D341Med (cell line): ENCODE data around the gene DCUN1D2.

Experiments
- DNase-seq: peaks from one replicate; pipeline ENCODE4 v3.0.0; 2012; ENCODE audit warnings: low spot score

The DCUN1D2 gene

DNA sequence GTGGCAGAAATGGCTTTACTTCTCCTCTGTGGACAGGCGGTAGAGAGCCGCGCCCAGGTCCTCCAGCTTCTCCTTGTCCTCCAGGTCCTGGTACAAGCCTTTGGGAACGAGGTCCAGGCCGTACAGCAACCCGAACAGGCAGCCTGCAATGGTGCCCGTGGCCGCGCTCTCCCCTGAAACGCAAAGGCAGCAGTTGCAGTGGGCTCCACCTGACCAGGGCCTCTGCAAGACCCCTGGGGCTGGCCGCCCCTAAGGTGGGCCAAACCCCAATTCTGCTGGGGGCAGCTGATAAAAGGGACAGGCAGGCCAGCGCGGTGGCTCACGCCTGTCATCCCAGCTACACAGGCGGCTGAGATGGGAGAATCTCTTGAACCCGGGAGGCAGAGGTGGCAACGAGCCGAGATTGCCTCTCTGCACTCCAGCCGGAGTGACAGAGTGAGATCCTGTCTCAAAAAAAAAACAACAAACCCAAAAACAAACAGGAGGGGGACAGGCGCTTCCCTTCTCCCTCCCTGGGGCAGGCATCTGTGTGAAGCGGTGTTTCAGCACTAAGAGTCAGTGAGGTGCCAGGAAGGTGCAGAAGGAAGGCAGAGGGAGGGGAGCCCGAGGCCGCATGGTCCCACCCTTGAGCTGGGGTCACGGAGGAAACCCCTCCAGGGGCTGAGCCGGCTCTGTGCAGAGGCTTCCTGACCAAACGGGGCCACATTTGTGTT lies 67.5 kb downstream of the DCUN1D2 start:
- no peak for DNase-seq

DNA sequence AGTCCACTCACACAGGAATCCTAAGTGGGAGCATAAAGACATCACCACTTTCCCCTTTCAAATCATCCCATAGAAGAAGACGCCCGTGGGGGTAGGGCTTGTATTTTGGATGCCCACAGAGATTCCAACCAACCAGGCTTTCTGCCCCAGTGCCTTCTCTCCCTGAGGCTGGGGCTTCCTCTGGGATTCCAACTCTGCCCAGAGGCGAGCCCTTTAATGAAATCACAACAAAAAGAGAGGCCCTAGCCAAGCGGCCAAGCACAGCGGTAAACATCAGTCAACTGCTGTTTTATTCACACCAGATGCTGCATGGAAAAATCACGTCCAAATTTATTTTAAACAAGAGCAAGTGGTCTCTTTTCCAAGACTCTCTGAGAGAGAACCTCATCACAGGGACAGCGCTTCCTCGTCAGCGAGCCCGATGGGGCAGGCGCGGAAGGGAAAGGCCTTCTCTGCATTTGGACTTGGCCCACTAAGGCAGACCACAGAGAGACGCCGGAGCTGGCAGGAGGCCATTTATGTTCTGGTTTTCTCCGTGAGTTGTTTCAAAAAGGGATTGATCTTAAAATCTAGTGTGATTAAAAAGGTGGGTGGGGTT lies 68.7 kb downstream of the DCUN1D2 start:
- no peak for DNase-seq

DNA sequence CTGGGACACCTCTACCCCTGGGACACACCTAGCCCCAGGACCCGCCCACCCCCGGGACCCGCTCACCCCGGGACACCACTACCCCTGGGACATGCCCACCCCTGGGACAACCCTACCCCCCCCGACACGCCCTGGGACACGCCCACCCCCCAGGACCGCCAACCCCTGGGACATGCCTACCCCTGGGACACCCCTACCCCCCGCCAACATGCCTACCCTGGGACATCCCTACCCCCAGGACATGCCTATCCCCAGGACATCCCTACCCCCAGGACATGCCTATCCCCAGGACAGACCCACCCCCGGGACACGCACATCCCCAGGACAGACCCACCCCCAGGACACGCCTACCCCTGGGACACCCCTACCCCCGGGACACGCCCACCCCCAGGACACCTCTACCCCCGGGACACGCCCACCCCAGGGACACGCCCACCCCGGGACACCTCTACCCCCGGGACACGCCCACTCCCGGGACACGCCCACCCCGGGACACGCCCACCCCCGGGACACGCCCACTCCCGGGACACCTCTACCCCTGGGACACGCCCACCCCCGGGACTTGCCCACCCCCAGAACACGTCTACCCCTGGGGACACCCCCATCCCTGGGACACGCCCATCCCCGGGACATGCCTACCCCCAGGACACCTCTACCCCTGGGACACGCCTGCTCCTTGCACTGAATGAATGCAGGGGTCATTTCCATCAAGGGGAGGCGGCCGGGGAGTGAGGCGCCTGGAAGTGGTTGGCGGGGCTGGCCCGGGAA lies 69.5 kb downstream of the DCUN1D2 start:
- DNase-seq, result no peak

DNA sequence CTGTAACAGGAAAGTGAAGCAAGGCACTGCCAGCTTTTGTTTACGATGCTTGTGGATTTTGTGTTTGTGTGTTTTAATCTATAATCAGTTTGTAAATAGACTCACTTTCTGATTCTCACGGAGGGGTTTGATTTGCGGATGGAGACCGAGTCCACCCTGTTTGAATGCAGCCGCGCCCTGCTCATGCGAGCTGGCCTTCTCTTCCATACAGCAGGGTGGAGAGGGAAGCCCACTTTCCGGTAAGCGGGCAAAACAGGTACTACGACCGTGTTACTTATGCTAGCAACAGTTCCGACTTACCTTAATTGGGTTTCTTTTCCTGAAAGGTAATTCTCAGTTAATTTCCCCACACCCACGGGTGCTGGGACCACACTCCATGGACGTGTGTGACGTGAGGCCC lies 70.3 kb downstream of the DCUN1D2 start:
- DNase-seq, result no peak

DNA sequence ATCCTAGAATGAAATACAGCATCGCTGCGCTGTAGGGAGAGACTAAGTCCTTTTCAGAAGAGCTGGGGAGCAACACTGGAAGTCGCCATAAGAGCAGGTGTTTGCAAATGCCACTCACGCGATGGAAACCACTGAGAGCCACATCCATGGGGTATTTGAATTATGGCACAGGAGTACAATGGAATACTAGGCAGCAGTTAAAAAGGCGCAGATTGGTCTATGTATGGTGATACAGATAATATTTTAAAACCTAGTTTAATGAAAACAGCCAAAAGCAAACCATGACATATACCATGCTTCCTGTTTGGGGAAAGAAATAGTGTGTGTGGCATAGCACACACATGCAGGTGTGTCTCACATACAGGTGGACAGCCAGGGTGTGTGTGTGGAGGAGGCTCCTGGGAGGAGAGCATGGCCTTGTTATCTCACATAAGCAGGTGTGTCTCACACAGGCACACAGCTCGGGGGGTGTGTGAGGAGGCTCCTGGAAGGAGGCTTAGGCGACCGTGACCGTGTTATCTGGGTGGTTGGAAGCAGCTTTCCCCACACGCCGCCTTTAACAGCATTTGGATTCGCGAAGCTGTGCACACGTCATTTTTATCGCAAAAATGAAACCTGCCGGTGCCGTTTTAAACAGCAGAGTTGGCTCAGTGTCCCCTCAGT lies 70.8 kb downstream of the DCUN1D2 start:
- DNase-seq, result no peak

DNA sequence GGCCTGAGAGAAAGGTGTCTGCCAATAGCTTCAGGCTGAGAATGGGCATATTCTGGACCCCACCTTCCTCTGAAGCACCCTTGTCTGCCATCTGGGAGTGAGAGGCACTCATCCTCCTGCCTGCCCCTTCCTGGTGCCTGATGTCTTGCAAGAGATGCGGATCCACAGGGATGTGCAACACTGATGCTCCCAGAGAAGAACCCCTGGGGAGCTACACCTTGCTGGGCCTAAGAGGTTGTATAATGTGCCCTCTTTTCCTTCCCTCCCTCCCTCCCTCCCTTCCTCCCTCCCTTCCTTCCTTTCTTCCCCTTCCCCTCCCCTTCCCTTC lies 71.8 kb downstream of the DCUN1D2 start:
- no peak for DNase-seq

DNA sequence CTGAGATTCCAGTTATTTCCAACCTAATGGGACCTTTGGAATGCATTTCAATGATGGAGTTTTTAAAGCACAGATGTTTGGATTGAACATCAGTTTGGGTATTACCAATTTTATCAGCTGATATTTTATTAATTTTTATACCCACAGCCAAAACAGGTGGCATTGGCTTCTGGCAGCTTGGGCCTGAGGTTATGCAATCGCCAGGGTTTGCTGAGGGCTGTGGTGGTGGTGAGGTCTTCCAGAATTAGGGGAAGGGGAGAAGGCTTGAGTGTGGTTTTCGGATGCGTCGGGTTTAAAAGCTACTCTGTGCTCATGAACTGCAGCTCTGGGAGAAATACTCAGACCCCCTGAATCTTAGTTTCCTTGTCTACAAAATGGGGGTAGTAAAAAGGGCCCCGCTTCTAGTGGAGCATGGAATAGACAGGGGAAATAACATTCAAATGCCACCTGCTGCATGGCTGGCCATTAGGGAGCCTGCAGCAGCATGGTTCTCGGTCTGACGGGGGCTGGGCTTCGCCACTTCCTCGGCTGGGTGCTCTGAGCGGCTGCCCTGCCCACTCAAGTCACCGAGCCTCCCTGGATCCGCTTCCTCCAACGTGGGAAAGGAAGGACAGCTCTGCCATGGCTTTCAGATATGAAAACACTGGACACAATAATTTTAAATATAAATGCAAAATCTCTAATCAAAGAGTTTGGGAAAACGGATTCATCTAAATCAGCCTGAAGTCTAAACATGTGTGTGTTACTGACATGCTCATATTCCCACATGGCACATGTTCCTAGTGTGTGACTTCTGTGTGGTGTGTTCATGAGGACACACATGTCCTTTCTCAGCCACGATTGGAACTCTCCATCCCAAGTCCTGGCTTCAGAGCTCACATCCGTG lies 72.4 kb downstream of the DCUN1D2 start:
- no peak for DNase-seq

DNA sequence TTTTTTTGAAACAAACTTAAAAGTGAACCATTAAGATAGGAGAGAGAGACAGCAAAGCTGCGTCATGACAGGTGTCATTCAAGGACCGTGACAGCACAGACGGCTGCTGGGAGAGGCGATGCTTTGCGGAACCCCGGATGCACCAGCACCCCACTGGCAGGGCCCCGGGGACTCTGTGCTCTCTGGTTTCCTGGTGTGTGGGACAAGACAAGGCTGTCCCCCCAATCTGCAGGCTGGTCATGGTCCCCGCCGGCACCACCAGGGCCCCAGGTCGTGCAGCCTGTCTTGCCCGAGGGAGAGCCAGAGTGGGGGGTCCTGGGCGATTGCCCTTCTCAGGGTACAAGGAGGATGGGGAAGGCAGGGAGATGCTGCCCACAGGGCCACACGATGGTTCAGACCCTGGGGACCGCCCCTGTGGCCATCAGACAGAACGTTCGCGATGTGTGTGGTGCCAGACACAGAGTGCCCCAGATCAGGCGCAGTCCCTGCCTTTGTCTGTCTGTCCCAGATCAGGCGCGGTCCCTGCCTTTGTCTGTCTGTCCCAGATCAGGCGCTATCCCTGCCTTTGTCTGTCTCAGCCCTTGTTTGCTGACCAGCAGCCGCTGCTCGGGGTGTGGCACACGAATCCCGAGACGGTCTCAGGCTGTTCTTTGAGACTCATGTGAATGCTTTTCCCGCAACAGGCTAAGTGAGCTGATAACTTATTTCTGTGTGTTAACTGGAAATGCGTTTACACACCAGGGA lies 73.3 kb downstream of the DCUN1D2 start:
- no peak for DNase-seq

DNA sequence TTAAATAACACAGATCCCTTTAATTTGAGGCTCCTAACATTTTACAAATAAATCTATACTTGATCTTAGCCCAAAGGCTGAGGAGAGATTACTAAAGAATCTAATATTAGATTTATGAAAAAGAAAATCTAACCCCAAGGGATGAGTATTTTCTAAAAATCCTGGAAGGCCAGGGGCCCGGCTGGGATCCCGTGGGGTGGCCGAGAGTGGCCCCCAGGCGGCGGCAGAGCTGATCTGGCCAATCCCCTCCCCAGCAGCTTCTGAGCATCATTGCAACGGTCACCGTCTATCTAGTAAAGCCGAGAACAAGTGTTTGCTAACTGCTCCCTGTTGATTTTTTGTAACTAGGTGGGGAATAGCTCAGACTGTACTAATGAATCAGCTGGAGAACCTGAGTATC lies 74.7 kb downstream of the DCUN1D2 start:
- no peak for DNase-seq

DNA sequence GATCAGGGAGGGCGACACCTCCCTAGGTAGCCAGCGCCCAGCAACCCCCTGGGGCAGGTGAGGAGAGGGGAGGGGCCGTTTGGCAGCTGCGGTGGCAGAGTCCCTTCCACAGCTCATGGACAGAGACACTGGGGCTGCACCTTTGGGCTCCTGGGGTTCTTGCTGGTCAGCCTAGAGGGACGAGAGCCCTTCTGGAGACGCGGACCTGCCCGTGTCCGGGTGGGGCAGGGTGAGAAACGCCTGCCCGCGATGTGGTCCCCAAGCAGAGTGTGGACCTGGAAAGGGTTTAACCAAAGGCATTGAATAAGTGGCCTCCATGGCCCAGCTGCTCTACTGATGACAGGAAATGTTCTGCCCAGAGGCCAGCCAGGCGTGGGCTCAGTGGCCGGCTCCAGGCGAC lies 75.5 kb downstream of the DCUN1D2 start:
- no peak for DNase-seq

DNA sequence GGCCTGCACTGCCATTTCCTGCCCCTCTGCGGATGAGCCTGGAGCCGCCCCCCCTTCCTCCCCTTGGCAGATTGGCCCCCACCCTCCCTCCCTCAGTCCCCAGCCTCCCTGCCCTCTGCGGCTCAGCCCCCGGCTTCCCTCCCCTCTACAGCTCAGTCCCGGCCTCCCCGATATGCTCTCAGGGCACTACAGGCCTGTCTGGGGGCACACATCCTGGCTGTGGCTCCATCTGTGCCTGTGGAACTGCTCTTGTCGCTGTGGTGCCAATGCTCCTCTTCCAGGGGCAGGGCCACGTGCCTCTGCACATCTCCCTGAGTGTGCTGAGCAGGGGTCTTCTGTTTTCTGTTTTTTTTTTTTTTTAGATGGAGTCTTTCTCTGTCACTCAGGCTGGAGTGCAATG lies 76.2 kb downstream of the DCUN1D2 start:
- DNase-seq, result no peak

DNA sequence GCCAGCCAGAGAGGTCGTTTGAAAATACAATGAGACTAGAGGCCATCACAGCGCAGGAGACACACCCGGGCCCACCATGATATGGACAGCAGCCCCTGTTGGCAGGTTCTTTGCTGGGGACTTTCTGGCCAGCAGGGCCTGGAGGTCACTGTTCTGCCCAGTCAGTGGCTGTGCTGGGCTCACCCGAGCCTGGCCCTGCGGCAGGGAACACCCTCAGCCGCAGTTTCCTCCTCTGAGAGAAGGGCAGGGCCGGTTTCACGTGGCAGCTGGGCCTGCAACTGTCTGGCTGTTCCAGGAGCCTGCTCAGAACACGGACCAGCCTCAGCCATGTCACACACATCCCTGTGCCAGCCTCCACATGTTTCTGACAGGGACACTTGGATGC lies 76.6 kb downstream of the DCUN1D2 start:
- no peak for DNase-seq

DNA sequence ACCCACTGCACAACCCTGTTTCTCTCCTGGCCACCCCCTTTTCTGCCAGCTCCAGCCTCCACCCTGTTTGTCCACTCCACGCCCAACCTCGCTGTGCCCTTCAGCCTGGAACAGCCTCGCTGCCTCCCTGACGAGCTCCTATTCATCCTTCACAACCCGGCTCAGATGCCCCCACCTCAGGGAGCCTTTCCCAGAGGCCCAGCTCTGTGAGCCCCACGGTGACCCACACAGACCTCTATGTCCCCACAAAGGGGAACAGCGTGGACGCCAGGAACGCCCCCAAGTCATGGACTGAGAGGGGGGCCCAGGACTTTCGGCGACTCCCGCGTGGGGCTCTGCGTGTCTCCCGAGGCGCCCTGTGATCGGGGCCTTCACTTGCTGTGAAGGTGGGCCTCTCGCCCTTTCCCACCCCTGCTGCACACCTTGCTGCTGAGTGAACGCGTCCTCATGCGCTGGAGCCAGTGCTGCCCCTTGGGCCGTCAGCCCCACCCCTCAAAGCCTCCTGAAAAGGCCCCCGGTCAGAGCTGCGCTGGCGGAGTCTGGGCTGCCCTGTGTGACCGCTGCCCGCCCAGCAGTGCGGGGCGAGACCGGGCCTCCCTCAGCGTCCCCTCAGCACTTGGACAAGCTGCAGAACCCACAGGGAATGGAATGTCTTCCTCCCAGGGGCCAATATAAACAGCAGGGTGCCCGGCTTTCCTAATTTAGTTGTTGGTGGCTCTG lies 77.2 kb downstream of the DCUN1D2 start:
- no peak for DNase-seq

DNA sequence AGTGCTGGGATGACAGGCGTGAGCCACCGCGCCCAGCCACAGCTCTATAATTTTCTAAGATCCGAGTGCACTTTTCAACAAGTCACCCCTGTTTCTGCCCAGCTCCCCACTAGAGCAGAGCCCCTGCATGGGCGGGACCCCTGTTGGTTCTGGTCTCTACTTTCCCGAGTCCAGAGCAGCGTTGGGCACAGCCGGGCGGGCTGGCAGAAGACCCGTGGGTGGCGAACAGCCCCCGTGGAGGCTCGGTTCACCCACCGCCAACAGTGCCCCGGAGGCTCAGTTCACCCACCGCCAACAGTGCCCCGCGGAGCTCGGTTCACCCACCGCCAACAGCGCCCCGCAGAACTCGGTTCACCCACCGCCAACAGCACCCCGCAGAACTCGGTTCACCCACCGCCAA lies 78.1 kb downstream of the DCUN1D2 start:
- DNase-seq, result no peak

DNA sequence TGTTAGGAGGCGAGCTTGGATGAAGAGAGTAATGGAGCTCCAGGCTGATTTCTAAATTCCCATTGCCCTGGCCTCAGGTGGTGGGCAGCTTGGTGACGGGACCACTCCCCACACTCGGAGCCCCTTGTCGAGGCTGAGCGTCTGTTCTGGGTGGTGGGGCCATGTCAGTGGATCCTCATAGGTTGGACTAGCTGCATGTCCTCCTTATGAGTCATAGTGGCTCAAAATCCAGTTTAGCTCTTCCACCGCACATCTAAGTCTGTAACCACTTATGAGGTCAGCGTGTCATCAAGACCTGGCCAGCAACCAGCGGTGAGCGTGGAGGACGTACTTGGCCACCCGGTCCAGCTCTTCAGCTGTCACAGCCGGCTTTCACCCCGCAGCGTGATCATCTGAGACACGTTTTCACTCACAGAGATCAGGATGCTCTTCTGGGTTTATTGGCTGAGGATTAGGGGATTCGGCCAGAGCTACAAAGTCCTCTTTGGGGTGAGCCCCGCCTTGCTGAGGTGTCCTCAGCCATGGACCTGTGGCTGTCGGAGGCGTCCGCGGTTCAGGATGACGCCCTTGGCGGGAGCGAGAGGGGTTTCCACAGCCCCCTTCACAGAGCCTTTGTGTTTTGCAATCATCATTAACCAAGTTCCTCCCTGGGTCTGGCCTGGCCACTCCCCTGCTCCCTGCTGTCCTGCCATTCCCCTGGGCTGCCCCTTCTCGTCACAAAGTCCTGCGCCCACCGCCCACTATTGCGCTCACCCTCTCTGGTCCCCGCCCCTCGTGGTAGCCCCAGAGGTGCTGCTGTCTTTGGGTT lies 79.1 kb downstream of the DCUN1D2 start:
- no peak for DNase-seq

DNA sequence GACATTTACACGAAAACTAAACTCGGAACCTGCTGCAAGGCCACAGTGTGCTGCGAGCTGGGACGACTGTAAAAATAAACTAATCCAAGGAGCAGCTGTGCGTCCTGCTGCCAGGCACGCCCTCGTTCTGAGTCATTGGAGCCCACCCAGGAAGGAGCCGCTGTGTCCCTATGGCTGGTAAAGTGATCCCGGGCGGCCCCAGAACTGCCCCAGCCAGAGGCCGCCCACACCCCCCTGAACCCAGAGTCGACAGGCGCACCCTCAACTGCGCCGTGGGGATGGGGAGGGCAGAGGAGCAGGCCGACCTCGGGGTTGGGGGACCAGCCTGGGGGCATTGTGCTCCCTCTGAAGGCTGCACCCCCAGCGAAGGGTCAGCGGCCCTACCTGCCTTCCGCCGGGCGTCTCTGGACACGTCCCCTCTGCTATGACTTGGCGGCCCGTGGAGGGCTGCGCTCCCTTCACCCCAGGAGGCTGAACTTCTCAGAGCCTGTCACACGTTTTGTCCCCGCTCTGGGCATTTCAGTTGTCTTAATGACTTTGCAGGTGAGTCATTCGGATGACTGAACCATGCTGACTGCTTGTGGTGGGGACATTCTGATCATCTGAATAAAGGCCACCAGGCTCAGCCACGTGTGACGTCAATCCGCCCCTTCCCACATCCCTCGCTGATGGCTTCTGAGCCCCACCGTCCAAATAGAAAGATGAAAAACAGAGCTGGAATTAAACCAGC lies 79.9 kb downstream of the DCUN1D2 start:
- DNase-seq, result no peak

DNA sequence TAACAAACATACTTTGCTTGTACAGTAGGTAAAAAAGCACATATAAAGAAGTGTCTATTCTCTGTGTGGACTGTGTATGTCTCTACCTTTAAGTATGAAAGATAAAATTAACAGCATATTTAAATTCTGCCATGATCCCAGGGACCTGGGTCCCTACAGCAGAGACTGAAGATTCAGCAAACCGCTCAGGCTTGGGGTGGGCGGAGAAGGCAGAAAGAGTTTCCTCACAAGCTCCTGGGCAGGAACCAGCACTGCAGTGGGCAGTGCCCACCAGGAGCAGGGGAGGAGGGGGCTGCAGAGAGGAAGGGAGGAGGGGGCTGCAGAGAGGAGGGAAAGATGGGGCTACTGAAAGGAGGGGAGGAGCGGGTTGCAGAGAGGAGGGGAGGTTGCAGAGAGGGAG lies 81.9 kb downstream of the DCUN1D2 start:
- DNase-seq, result no peak

DNA sequence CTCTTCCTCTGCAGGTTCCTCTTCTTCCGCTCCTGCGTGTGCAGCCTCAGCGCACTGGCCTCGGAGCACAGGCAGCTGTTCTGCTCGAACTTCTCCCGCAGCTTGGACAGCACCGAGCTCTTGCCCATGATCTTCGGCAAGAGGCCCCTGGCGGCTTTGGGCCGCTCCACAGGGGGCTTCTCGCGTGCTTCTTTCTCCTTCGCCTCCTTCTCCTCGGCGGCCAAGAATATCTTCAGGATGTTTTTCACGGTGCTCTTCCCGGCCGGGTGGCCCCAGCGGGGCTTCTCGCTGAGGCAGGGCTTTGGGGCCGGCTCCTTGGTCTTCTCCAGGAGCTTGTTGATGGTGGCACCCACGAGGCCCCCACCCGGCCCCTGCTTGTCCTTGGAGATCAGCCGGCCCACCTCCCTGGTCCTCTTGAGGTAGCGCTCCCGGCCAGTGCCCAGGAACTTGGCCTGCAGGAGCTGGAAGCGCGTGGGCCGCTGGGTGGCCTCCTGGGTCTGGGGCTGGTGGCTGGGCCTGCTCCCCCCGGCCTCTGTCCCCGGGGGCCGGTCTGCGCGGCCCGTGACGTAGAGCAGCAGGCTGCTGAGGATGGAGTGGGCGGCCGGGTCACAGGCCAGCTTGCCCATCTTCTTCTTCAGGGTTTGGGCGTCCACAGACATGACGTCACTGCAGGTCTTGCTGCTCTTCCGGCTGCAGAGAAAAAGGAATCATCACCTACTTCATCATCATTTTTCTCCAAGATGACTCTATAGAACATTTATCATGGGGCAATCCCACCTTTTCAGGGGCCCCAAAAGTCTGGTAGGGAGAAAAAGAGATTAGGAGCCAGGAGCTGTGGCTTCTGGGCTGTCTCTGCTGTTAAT lies 82.7 kb downstream of the DCUN1D2 start:
- no peak for DNase-seq
